CD4-positive, alpha-beta T cell treated with Interleukin-2 at 100 ng/mL for 4 hours (primary cell): ENCODE measurements around the gene IL1RAPL2.
"Not testable (repeated sequence)": the region's sequence is repeated elsewhere in the genome, so short reads cannot be mapped to it uniquely, and the experiment has no call there.

Experiments
- DNase-seq: peaks from one replicate; pipeline ENCODE4 v3.0.0-alpha.2; 2020; ENCODE audit warnings: low spot score

The IL1RAPL2 gene

GRCh38 chrX:105018865-105019264, 452.9 kb downstream of the IL1RAPL2 start:
- no peak for DNase-seq

GRCh38 chrX:105028962-105029361, 463.0 kb downstream of the IL1RAPL2 start:
- not testable (repeated sequence) for DNase-seq

- no peak for DNase-seq
These were observed 472.8 kb downstream of the IL1RAPL2 start for GRCh38 chrX:105038672-105039328.

GRCh38 chrX:105050921-105051320, 484.9 kb downstream of the IL1RAPL2 start:
- DNase-seq: no peak

GRCh38 chrX:105051364-105051763, 485.4 kb downstream of the IL1RAPL2 start:
- no peak for DNase-seq

- DNase-seq: no peak
These were observed 486.9 kb downstream of the IL1RAPL2 start for GRCh38 chrX:105052926-105053325.

GRCh38 chrX:105063743-105064142, 497.7 kb downstream of the IL1RAPL2 start:
- DNase-seq: no peak

- DNase-seq: no peak
These were observed 532.2 kb downstream of the IL1RAPL2 start for GRCh38 chrX:105098201-105098600.

GRCh38 chrX:105098812-105099211, 532.8 kb downstream of the IL1RAPL2 start:
- no peak for DNase-seq

- no peak for DNase-seq
These were observed 535.4 kb downstream of the IL1RAPL2 start for GRCh38 chrX:105101378-105101777.

GRCh38 chrX:105109936-105110335, 543.9 kb downstream of the IL1RAPL2 start:
- DNase-seq: no peak

- no peak for DNase-seq
These were observed 548.6 kb downstream of the IL1RAPL2 start for GRCh38 chrX:105114554-105115130.

GRCh38 chrX:105115596-105116320, 549.8 kb downstream of the IL1RAPL2 start:
- DNase-seq: not testable (repeated sequence)

GRCh38 chrX:105116486-105116885, 550.5 kb downstream of the IL1RAPL2 start:
- DNase-seq: no peak

- DNase-seq: no peak
These were observed 551.6 kb downstream of the IL1RAPL2 start for GRCh38 chrX:105117621-105118020.

GRCh38 chrX:105120463-105120862, 554.5 kb downstream of the IL1RAPL2 start:
- DNase-seq: no peak

- DNase-seq: no peak
These were observed 555.2 kb downstream of the IL1RAPL2 start for GRCh38 chrX:105121186-105121585.

- DNase-seq: no peak
These were observed 560.2 kb downstream of the IL1RAPL2 start for GRCh38 chrX:105126201-105126600.

GRCh38 chrX:105134273-105134672, 568.3 kb downstream of the IL1RAPL2 start:
- no peak for DNase-seq

- no peak for DNase-seq
These were observed 570.8 kb downstream of the IL1RAPL2 start for GRCh38 chrX:105136786-105137185.

- DNase-seq: no peak
These were observed 584.0 kb downstream of the IL1RAPL2 start for GRCh38 chrX:105150036-105150435.

- no peak for DNase-seq
These were observed 584.6 kb downstream of the IL1RAPL2 start for GRCh38 chrX:105150557-105150956.

- no peak for DNase-seq
These were observed 601.2 kb downstream of the IL1RAPL2 start for GRCh38 chrX:105167233-105167632.
